A673 (cell line): ENCODE results near the gene RAB11FIP4.

Source experiments
- EZH2 ChIP-seq: fragments of 200-600 bp; sonication (generic); IDR thresholded peaks from 2 replicates; pipeline ENCODE4 v1.6.1; 2017; ENCODE audit warnings: borderline replicate concordance, low read depth, mild to moderate bottlenecking, mixed read lengths, antibody characterized with exemption, low read length; ENCODE audit not compliant: poor library complexity, severe bottlenecking
- TF ChIP-seq, protein P1 (sequence below): fragments of 300-800, 200-600 bp; sonication (generic); conservative IDR thresholded peaks from 2 replicates; pipeline ENCODE4 v1.5.1; 2017; ENCODE audit warnings: low read depth, mild to moderate bottlenecking, antibody characterized with exemption, low read length, moderate library complexity, mixed read lengths

GRCh38 chr17:31553506-31553905 is 162.0 kb downstream of the RAB11FIP4 start:
- TF ChIP-seq, protein P1, sequence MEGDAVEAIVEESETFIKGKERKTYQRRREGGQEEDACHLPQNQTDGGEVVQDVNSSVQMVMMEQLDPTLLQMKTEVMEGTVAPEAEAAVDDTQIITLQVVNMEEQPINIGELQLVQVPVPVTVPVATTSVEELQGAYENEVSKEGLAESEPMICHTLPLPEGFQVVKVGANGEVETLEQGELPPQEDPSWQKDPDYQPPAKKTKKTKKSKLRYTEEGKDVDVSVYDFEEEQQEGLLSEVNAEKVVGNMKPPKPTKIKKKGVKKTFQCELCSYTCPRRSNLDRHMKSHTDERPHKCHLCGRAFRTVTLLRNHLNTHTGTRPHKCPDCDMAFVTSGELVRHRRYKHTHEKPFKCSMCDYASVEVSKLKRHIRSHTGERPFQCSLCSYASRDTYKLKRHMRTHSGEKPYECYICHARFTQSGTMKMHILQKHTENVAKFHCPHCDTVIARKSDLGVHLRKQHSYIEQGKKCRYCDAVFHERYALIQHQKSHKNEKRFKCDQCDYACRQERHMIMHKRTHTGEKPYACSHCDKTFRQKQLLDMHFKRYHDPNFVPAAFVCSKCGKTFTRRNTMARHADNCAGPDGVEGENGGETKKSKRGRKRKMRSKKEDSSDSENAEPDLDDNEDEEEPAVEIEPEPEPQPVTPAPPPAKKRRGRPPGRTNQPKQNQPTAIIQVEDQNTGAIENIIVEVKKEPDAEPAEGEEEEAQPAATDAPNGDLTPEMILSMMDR = no peak
- TF ChIP-seq EZH2 = no peak
